Activated CD8-positive, alpha-beta T cell treated with anti-CD3 and anti-CD28 coated beads for 36 hours (primary cell): Measurements from ENCODE around the gene REC114. TPM values are rescaled to one million over a fixed set of nuclear protein-coding genes. Genes with fewer than 3 reads are reported as not detected.
"Not testable (repeated sequence)": the region's sequence is repeated elsewhere in the genome, so short reads cannot be mapped to it uniquely, and the experiment has no call there.

Experiments used
- ATAC-seq: fragments of 200-7000 bp; cut with Tn5 transposase; one replicate; pipeline ENCODE4 v1.10.0; 2021; ENCODE audit warnings: mild to moderate bottlenecking, moderate library complexity
- CTCF ChIA-PET: fragments of 350-600 bp; sonication (Branson Sonifier 250); formaldehyde crosslinking; loops from one replicate; lab custom pipeline; 2021; ENCODE audit warnings: antibody characterized with exemption; lab: Charles Lee
- POLR2A ChIA-PET: fragments of 350-600 bp; sonication (Branson Sonifier 250); formaldehyde crosslinking; loops from one replicate; lab custom pipeline; 2021; ENCODE audit warnings: antibody characterized with exemption; lab: Charles Lee
- DNase-seq: peaks from one replicate; pipeline ENCODE4 v3.0.0-alpha.2; 2020
- H3K27ac Mint-ChIP-seq: one replicate; pipeline ENCODE4 v1.8.0; 2021; ENCODE audit warnings: mild to moderate bottlenecking, mixed read lengths
- H3K27me3 Mint-ChIP-seq: one replicate; pipeline ENCODE4 v1.8.0; 2021; ENCODE audit warnings: mixed read lengths
- H3K36me3 Mint-ChIP-seq: one replicate; pipeline ENCODE4 v1.8.0; 2021; ENCODE audit warnings: low read depth, mixed read lengths
- H3K4me1 Mint-ChIP-seq: one replicate; pipeline ENCODE4 v1.8.0; 2021; ENCODE audit warnings: low read depth, mixed read lengths
- H3K4me3 Mint-ChIP-seq: one replicate; pipeline ENCODE4 v1.8.0; 2021; ENCODE audit warnings: mild to moderate bottlenecking, moderate library complexity, mixed read lengths
- H3K9me3 Mint-ChIP-seq: one replicate; pipeline ENCODE4 v1.8.0; 2021; ENCODE audit warnings: mixed read lengths
- intact Hi-C: fragments of 100-400 bp; cut with micrococcal nuclease; formaldehyde crosslinking; loops from one replicate; pipeline ENCODE4 v1.10.0; 2022
- total RNA-seq, 2 experiments: library from RNA; stranded (reverse); gene quantifications; one replicate each; pipeline ENCODE4 v1.2.3, GENCODE V29; 2021
- TF ChIP-seq, protein P1 (sequence below): fragments of 200-600 bp; IDR thresholded peaks from one replicate; pipeline ENCODE4 v1.8.0; 2022; ENCODE audit warnings: antibody characterized with exemption, mild to moderate bottlenecking

The REC114 gene
- total RNA-seq, 2 experiments from 2014 or later: not detected

DNA sequence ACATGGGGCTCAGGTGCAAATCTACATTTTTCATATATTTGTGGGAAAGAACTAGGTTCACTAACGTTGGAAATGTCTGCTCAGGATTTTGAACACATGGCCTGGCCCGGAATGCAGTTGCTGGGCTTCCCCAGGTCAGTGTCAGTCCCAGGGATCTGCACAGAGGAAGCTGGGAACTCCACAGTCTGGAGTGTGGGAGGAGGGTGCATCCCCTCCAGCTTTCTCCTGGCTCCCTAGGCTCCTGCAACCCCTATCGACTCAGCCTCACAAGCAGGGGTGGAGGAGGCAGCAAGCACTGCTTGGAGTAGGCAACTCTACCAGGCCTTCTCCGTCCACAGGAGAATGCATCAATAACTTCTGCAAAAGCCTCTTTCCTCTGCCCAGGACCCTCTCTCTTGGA, 44.1 kb upstream of the REC114 start:
- TF ChIP-seq, protein P1, sequence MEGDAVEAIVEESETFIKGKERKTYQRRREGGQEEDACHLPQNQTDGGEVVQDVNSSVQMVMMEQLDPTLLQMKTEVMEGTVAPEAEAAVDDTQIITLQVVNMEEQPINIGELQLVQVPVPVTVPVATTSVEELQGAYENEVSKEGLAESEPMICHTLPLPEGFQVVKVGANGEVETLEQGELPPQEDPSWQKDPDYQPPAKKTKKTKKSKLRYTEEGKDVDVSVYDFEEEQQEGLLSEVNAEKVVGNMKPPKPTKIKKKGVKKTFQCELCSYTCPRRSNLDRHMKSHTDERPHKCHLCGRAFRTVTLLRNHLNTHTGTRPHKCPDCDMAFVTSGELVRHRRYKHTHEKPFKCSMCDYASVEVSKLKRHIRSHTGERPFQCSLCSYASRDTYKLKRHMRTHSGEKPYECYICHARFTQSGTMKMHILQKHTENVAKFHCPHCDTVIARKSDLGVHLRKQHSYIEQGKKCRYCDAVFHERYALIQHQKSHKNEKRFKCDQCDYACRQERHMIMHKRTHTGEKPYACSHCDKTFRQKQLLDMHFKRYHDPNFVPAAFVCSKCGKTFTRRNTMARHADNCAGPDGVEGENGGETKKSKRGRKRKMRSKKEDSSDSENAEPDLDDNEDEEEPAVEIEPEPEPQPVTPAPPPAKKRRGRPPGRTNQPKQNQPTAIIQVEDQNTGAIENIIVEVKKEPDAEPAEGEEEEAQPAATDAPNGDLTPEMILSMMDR: no peak
- H3K36me3 Mint-ChIP-seq: no peaks in the 10 kb centered on the region
- no peak for ATAC-seq
- H3K9me3 Mint-ChIP-seq: no peaks in the 10 kb centered on the region
- H3K27me3 Mint-ChIP-seq: peaks cover 3% of the 10 kb centered on the region
- intact Hi-C loops: no loop called here
- POLR2A ChIA-PET: no interaction called here
- H3K27ac Mint-ChIP-seq: no peak overlapping the region
- CTCF ChIA-PET: no interaction called here
- DNase-seq: no peak
- H3K4me3 Mint-ChIP-seq: no peak overlapping the region
- no peaks in the 10 kb centered on the region for H3K4me1 Mint-ChIP-seq

DNA sequence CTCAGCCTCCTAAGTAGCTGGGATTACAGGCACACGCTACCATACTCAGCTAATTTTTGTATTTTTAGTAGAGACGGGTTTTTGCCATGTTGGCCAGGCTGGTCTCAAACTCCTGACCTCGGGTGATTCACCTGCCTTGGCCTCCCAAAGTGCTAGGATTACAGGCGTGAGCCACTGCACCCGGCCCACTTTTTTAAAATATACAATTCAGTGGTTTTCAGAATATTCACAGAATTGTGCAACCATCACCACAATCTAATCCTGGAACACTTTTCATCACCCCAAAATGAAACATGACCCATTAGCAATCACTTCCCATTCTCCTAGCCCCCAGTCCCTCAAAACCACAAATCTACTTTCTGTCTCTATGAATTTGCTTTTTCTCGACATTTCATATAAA, 42.7 kb upstream of the REC114 start:
- POLR2A ChIA-PET, H3K9me3 Mint-ChIP-seq, H3K36me3 Mint-ChIP-seq, H3K27ac Mint-ChIP-seq, H3K4me1 Mint-ChIP-seq, H3K27me3 Mint-ChIP-seq, ATAC-seq, intact Hi-C loops, CTCF ChIA-PET, DNase-seq, H3K4me3 Mint-ChIP-seq: not testable (repeated sequence)

DNA sequence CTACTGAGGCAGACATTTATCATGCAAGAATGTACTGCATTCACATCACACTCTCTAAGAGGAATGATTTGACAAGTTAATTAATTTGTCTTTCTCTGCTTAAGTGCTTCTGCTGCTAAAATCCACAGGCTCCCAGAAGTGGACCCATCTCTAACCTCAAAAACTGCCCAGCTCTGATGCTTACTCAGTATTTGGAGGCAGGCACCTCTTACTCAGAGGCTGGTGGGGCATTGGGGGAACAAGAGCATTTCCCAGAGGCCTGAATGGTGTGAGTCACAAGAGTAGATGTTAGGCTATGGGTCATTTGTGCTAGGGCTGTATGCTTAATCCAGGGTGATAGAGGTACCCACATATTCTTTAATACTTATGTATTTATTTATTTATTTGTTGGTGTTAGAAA, 39.8 kb upstream of the REC114 start:
- POLR2A ChIA-PET: no interaction called here
- intact Hi-C loops: no loop called here
- CTCF ChIA-PET: no interaction called here

DNA sequence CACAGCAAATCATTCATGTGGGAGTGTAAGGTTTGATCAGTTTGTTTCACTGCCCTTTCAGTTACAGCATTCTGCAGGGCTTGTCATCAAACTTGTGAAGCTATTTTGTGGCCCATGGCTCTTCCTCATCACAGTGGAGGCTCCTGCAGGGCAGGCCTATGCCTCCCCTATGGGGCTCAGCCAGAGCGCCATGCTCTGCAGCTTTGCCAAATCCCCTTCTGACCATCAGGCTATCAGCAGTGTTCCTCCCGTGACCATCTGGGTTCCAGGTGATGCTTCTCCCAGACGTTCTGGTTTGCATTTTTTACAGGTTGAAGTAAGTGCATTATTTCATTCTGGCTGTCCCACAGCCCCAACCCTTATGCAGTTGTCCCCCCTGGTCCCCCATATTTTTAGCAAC, 28.1 kb upstream of the REC114 start:
- ATAC-seq (no peak), DNase-seq (no peak)
- Mint-ChIP-seq H3K9me3 (no peaks in the 10 kb centered on the region), H3K36me3 (no peaks in the 10 kb centered on the region), H3K4me1 (no peaks in the 10 kb centered on the region), H3K27ac (no peak overlapping the region), H3K4me3 (no peak overlapping the region), H3K27me3 (peaks cover 11% of the 10 kb centered on the region)
- ChIA-PET POLR2A (no interaction called here), CTCF (no interaction called here)
- TF ChIP-seq, protein P1: no peak
- intact Hi-C loops: no loop called here

More for the DNA sequence above, 39.8 kb upstream of the REC114 start:
- DNase-seq (no peak), ATAC-seq (no peak)
- TF ChIP-seq, protein P1: no peak
- Mint-ChIP-seq H3K27me3 (peaks cover 6% of the 10 kb centered on the region), H3K9me3 (no peaks in the 10 kb centered on the region), H3K36me3 (no peaks in the 10 kb centered on the region), H3K4me1 (no peaks in the 10 kb centered on the region), H3K27ac (no peak overlapping the region), H3K4me3 (no peak overlapping the region)

DNA sequence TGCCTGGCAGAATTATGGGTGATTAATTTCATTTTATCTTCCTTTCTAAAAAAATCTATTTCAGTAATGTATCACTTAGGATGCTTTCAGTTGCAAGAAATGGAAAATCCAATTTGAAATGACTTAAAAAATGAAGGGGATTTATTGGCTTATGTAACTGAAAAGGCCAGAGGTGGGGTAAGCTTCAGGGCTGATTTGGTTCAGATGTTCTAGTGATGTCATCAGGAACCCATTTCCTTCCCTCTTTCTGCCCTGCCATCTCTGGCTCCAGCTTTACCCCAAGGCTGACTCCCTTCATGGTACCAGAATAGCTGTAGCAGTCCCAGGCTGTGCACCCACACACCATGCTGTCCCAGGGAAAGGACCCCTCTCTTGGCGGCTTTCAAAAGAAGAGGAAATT, 18.5 kb upstream of the REC114 start:
- POLR2A ChIA-PET: no interaction called here
- Mint-ChIP-seq H3K4me3 (no peak overlapping the region), H3K9me3 (no peaks in the 10 kb centered on the region), H3K27ac (no peak overlapping the region), H3K36me3 (no peaks in the 10 kb centered on the region), H3K4me1 (peaks cover 5% of the 10 kb centered on the region), H3K27me3 (peaks cover 20% of the 10 kb centered on the region)
- DNase-seq: no peak
- ATAC-seq: no peak
- TF ChIP-seq, protein P1: no peak
- intact Hi-C loops: no loop called here
- CTCF ChIA-PET: no interaction called here

DNA sequence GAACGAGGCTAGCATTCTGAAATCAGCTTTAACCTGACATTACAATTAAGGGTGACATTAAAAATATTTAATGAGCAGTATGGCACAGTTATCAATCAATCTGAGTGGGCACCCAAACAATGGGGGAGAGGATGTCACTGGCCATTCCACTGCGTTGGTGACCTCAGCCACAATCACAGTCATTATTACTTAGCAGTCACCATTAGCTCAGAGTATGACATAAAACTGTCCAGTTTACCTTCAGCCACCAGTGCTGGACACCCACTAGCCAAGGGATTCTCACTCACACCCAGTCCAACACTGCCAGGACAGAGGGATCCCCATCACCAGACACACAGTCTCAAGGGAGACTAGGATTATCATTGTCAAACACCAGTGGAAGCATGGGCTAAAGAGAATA, 17.5 kb upstream of the REC114 start:
- H3K27ac Mint-ChIP-seq: no peak overlapping the region
- POLR2A ChIA-PET: no interaction called here
- CTCF ChIA-PET: no interaction called here
- intact Hi-C loops: no loop called here
- H3K4me3 Mint-ChIP-seq: no peak overlapping the region
- DNase-seq: no peak
- H3K36me3 Mint-ChIP-seq: no peaks in the 10 kb centered on the region
- peaks cover 20% of the 10 kb centered on the region for H3K27me3 Mint-ChIP-seq
- TF ChIP-seq, protein P1: no peak
- H3K9me3 Mint-ChIP-seq: no peaks in the 10 kb centered on the region
- peaks cover 5% of the 10 kb centered on the region for H3K4me1 Mint-ChIP-seq
- ATAC-seq: no peak
